Adrenal gland (tissue), 12 donors: Measurements from ENCODE around the gene SPAG5. TPM values are rescaled to one million over a fixed set of nuclear protein-coding genes. Genes with fewer than 3 reads are reported as not detected.
"Not testable (repeated sequence)": the region's sequence is repeated elsewhere in the genome, so short reads cannot be mapped to it uniquely, and the experiment has no call there.

Source experiments
- DNase-seq, 7 donors: peaks; one replicate each; pipeline ENCODE4 v3.0.0-alpha.2; 2019 to 2020
- H3K27ac ChIP-seq, 5 donors: fragments of 200-600 bp; sonication (generic) in 4 of 5; 1 replicate in 3 of 5; 2 replicates in 2 of 5; pipeline versions ENCODE4 v1.5.1 to v1.8.0; 2016 to 2020; ENCODE audit warnings: mild to moderate bottlenecking in 1 of 5
- H3K27me3 ChIP-seq: fragments of 200-600 bp; 2 replicates; pipeline ENCODE4 v1.8.0; 2021
- H3K36me3 ChIP-seq, 2 donors: fragments of 200-600 bp; replicated peaks in 1 of 2; 1 replicate in 1 of 2; 2 replicates in 1 of 2; pipeline versions ENCODE4 v1.5.1 to v1.8.0; 2018 to 2022
- H3K4me1 ChIP-seq, 2 donors: fragments of 200-600 bp; replicated peaks in 1 of 2; 1 replicate in 1 of 2; 2 replicates in 1 of 2; pipeline versions ENCODE4 v1.5.1 to v1.8.0; 2018 to 2021
- H3K4me3 ChIP-seq, 4 donors: fragments of 200-600 bp; sonication (generic) in 3 of 4; one replicate each; pipeline ENCODE4 v1.5.1; 2016 to 2018
- H3K9me3 ChIP-seq, 3 donors: fragments of 200-600 bp; sonication (generic) in 1 of 3; replicated peaks in 1 of 3; 1 replicate in 2 of 3; 2 replicates in 1 of 3; pipeline versions ENCODE4 v1.5.1 to v1.8.0; 2016 to 2021
- POLR2A ChIP-seq, 2 donors: fragments of 450-650 bp; IDR thresholded peaks; one replicate each; pipeline ENCODE4 v1.6.1; 2017; ENCODE audit warnings: antibody characterized with exemption in 2 of 2, mild to moderate bottlenecking in 2 of 2, moderate library complexity in 1 of 2
- WGBS, 4 donors: extraction: QIAGEN DNeasy Blood & Tissue Kit in 2 of 4; methylation state at CpG; one replicate each; pipeline versions ENCODE4 v1.1.5 to v1.1.7; 2013 to 2017; 5-methylcytosine and 5-hydroxymethylcytosine counted together
- intact Hi-C, 2 donors: fragments of 100-400 bp; cut with DNase I; formaldehyde crosslinking; loops; one replicate each; pipeline versions ENCODE4 v1.14.1 to v1.15.0; 2022 to 2023
- polyA plus RNA-seq, 3 donors: library from polyadenylated mRNA; stranded (reverse); fragments of 200-250 nt in 2 of 3; fragments of 350-450 nt in 1 of 3; fragmentation: Illumina TruSeq in 1 of 3; extraction: RNeasy Lipid Tissue Mini Kit (QIAGEN cat#74804) in 1 of 3; gene quantifications; one replicate each; pipeline ENCODE4 v1.2.3, GENCODE V29; 2013 to 2014
- total RNA-seq, 9 donors: library from RNA; depleted of rRNA in 4 of 9; stranded (reverse); fragments of >200 nt in 4 of 9; fragments of 120-200 nt in 1 of 9; fragmentation: NEBNext Ultra II Directional in 1 of 9; extraction: Animal tissue kit (Norgen Biotek cat#: 25700) in 1 of 9; gene quantifications; one replicate each; pipeline versions ENCODE4 v1.1.0 to v1.2.4, GENCODE V29; 2013 to 2023
- TF ChIP-seq, protein P1 (sequence below), 6 experiments: fragments of 450-650 bp in 4 of 6; fragments of 200-600 bp in 2 of 6; sonication (generic) in 1 of 6; IDR thresholded peaks; 1 replicate in 5 of 6; 2 replicates in 1 of 6; pipeline versions ENCODE4 v1.5.1 to v1.8.0; 2016 to 2021; ENCODE audit warnings: antibody characterized with exemption in 6 of 6, mild to moderate bottlenecking in 2 of 6, moderate library complexity in 1 of 6
- donor health status: healthy with polysubstance abuse.
- donor health status: Bipolar disorder and iron deficiency.
- donor health status: DM: yes; HTN: yes; CAD: no.
- donor health status: DM: no; HTN: no; CAD: no.
- donor health status: DM: no; HTN: no; CAD: no.
- donor health status: DM: yes; HTN: yes; CAD: no.

Gene SPAG5
- total and polyA plus RNA-seq, 12 donors = 0.97 to 35.6 (median 4.3) TPM

DNA sequence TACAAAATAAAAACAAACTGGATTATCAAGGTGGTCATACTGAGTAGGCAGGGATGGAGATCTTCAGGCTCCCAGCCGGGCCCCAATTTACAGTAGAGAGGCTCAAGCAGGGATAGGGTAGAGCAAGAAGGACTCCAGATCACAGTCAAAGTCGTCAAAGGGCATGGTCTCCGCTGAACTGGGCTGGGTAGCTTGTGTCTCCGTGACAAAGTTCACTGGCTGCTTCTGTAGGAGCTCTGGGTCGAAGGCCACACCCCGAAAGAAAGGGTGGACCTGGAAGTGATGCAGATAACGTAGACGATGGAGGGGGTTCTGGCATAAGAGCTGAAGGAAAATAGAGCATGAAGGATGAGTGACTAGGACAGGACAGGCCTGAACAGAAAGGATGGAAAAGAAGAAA, 11.6 kb upstream of the SPAG5 start:
- TF ChIP-seq, protein P1, sequence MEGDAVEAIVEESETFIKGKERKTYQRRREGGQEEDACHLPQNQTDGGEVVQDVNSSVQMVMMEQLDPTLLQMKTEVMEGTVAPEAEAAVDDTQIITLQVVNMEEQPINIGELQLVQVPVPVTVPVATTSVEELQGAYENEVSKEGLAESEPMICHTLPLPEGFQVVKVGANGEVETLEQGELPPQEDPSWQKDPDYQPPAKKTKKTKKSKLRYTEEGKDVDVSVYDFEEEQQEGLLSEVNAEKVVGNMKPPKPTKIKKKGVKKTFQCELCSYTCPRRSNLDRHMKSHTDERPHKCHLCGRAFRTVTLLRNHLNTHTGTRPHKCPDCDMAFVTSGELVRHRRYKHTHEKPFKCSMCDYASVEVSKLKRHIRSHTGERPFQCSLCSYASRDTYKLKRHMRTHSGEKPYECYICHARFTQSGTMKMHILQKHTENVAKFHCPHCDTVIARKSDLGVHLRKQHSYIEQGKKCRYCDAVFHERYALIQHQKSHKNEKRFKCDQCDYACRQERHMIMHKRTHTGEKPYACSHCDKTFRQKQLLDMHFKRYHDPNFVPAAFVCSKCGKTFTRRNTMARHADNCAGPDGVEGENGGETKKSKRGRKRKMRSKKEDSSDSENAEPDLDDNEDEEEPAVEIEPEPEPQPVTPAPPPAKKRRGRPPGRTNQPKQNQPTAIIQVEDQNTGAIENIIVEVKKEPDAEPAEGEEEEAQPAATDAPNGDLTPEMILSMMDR (IDR thresholded peaks at IDR 0.05) = no peak
- no peak for TF ChIP-seq POLR2A (IDR thresholded peaks at IDR 0.05)
- Histone ChIP-seq H3K4me1 (no peaks in the 10 kb centered on the region), H3K27me3 (no peaks in the 10 kb centered on the region), H3K4me3 (no peak overlapping the region), H3K36me3 (peaks cover 0 to 20% of the 10 kb centered on the region in 2 donors), H3K27ac (no peak overlapping the region), H3K9me3 (no peaks in the 10 kb centered on the region)
- DNase-seq = no peak
- WGBS, 4 donors = 88 to 93% (median 91%) methylated on average over 8 of the region's 8 CpGs
- intact Hi-C loops = loop anchor here (5.0 to 10.0 kb wide), 2 partner anchors 63 to 116 kb away; no protein-coding TSS in a partner anchor

DNA sequence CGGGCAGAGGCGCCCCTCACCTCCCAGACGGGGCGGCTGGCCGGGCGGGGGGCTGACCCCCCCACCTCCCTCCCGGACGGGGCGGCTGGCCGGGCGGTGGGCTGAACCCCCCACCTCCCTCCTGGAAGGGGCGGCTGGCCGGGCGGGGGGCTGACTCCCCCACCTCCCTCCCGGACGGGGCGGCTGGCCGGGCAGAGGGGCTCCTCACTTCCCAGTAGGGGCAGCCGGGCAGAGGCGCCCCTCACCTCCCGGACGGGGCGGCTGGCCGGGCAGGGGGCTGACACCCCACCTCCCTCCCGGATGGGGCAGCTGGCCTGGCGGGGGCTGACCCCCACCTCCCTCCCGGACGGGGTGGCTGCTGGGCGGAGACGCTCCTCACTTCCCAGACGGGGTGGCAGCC, 5.2 kb upstream of the SPAG5 start:
- 86 to 97% (median 92%) methylated on average over 9 to 24 of the region's 31 CpGs for WGBS, 4 donors
- H3K4me1 ChIP-seq, H3K36me3 ChIP-seq, H3K27me3 ChIP-seq, intact Hi-C loops, H3K27ac ChIP-seq, H3K4me3 ChIP-seq, DNase-seq, H3K9me3 ChIP-seq: not testable (repeated sequence)

DNA sequence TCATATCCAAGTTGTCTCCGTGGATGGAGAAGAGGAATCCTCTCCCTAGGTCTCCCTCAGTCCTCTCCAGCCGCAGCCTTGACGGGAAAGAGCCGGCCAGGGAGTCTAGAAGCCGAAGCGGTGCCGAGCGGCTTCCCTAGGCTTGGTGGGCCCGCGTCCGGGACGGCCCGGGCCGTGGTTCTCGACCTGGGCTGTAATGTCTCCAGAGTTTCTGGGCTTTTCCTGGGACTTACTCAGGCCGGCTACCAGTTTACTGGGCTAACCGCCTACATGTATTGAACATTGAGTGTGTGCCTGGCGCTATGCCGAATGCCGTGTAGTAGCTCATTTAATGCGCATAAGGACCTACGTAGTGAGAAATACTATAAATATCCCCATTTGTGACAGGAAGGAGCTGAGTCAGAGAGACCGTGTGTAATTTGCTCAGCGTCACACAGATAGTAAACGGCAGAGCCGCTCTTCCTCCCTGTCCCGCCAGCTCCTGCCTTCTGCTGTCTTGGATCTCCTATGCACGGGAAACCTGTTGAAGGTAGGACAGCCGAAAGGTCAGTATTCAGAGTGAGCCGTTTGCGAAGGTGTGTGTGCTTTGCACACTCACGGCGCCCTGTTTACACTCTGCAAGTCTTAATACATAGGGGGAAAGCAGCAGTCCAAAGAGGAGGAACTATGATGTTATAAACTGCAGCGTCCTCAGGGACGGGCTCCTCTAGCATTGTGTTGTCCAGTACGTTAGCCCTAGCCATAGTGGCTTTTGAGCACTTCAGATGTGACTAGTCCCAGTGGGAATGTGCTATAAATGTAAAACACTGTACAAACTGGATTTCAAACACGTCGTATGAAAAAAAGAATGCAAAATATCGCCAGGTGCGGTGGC, 723 bp upstream of the SPAG5 start:
- H3K36me3 ChIP-seq = no peaks in the 10 kb centered on the region
- peak; percentile 3 to 19 for TF ChIP-seq POLR2A (IDR thresholded peaks at IDR 0.05)
- TF ChIP-seq, protein P1 (IDR thresholded peaks at IDR 0.05) = no peak
- H3K4me3 ChIP-seq = peak overlapping the region in 3 of 4 donors; percentile 54 to 58 (median 56)
- intact Hi-C loops = no loop called here
- H3K27me3 ChIP-seq = no peaks in the 10 kb centered on the region
- peaks cover 0 to 19% of the 10 kb centered on the region in 2 donors for H3K4me1 ChIP-seq
- no peaks in the 10 kb centered on the region for H3K9me3 ChIP-seq
- H3K27ac ChIP-seq = peak overlapping the region; percentile 90 to 98 (median 93)
- WGBS, 4 donors = 6 to 15% (median 8%) methylated on average over 25 to 40 of the region's 40 CpGs
- DNase-seq = peak; percentile 67 to 91 (median 80)

DNA sequence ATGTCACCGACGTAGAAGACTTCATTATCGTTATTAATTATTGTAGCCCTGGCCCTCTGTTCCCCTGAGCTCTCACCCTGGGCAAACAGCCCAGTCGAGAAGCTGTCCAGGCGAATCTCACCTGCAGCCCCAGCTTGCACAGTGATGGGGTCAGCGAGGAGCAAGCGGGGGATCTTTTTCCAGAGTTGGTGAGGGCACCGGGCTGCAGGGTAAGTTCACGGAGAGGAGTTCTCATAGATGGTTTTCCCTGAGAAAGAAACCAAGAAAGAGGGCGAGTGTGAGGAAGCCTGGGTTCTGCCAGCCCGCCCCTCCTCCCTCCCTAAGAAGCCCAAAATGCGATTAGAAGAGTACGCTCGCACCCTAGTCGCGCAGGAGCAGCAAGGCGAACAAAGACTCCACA, 436 bp downstream of the SPAG5 start:
- H3K27ac ChIP-seq = peak overlapping the region in 2 of 5 donors; percentile 92 to 98
- H3K27me3 ChIP-seq = no peaks in the 10 kb centered on the region
- TF ChIP-seq, protein P1 (IDR thresholded peaks at IDR 0.05) = no peak
- no peak for TF ChIP-seq POLR2A (IDR thresholded peaks at IDR 0.05)
- H3K9me3 ChIP-seq = no peaks in the 10 kb centered on the region
- intact Hi-C loops = no loop called here
- peak overlapping the region in 2 of 4 donors; percentile 56 to 58 for H3K4me3 ChIP-seq
- peaks cover 0 to 19% of the 10 kb centered on the region in 2 donors for H3K4me1 ChIP-seq
- WGBS, 4 donors = 3 to 8% (median 5%) methylated on average over 10 to 17 of the region's 17 CpGs
- DNase-seq = peak in 1 of 7 donors; percentile 28
- no peaks in the 10 kb centered on the region for H3K36me3 ChIP-seq
